GM12865 (cell line): Measurements from ENCODE around the gene FAM184A.

Experiments used
- DNase-seq: peaks from one replicate; pipeline ENCODE4 v3.0.0; 2010; ENCODE audit warnings: low read depth
- H3K4me3 ChIP-seq: 2 replicates; pipeline ENCODE4 v1.5.1; 2011; ENCODE audit warnings: mild to moderate bottlenecking, low read depth, low read length, control low read depth
- TF ChIP-seq, protein P1 (sequence below): IDR thresholded peaks from 2 replicates; pipeline ENCODE4 v1.5.1; 2011; ENCODE audit warnings: low read length, control low read depth, low read depth, inconsistent platforms; ENCODE audit not compliant: insufficient read depth; ENCODE audit errors: missing control alignments

FAM184A gene

GRCh38 chr6:118984342-118984741 is 94.1 kb downstream of the FAM184A start:
- TF ChIP-seq, protein P1, sequence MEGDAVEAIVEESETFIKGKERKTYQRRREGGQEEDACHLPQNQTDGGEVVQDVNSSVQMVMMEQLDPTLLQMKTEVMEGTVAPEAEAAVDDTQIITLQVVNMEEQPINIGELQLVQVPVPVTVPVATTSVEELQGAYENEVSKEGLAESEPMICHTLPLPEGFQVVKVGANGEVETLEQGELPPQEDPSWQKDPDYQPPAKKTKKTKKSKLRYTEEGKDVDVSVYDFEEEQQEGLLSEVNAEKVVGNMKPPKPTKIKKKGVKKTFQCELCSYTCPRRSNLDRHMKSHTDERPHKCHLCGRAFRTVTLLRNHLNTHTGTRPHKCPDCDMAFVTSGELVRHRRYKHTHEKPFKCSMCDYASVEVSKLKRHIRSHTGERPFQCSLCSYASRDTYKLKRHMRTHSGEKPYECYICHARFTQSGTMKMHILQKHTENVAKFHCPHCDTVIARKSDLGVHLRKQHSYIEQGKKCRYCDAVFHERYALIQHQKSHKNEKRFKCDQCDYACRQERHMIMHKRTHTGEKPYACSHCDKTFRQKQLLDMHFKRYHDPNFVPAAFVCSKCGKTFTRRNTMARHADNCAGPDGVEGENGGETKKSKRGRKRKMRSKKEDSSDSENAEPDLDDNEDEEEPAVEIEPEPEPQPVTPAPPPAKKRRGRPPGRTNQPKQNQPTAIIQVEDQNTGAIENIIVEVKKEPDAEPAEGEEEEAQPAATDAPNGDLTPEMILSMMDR, result no peak
- DNase-seq, result peak; percentile 5
- H3K4me3 ChIP-seq, result no peak overlapping the region

DNA sequence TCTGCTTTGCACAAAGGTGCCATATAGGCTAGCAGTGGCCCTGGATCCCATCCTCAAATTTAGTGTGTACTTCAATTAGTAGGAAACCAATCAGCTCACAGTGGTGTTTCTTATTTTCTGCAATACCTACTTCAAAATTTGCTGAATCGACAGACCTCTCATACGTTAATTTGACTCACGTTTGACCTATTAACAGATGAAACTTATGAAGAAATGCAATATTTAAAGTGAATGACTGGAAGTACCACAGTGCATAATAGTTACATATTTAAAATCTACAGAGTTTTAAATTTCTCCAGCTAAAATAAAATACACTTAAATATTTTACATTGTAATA is 95.9 kb downstream of the FAM184A start:
- no peak for DNase-seq
- TF ChIP-seq, protein P1, result no peak
- no peak overlapping the region for H3K4me3 ChIP-seq

- H3K4me3 ChIP-seq, result no peak overlapping the region
- no peak for DNase-seq
- TF ChIP-seq, protein P1, result no peak
Measured at GRCh38 chr6:118981884-118982574, 96.4 kb downstream of the FAM184A start.

DNA sequence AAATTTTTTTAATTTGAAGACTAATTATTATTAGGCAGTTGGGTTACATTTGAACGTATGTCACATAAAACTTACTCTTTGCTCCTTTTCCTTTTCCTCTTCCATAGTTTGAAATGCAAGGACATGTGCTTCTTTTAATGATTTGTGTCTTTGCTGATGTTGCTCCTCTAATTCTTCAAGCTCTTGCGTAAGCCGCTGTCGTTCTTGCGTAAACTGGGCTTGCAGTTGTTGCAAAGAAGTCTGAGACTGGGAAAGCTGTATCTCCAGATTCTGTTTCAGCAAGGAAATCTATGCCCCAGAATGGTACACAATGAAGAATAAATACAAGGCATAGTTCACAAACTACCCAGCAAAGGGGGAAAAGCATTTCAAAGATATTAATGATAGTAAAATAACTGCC is 98.4 kb downstream of the FAM184A start:
- H3K4me3 ChIP-seq, result no peak overlapping the region
- TF ChIP-seq, protein P1, result no peak
- DNase-seq, result no peak

- H3K4me3 ChIP-seq, result no peak overlapping the region
- TF ChIP-seq, protein P1, result no peak
- no peak for DNase-seq
Measured at GRCh38 chr6:118974790-118975189, 103.7 kb downstream of the FAM184A start.

DNA sequence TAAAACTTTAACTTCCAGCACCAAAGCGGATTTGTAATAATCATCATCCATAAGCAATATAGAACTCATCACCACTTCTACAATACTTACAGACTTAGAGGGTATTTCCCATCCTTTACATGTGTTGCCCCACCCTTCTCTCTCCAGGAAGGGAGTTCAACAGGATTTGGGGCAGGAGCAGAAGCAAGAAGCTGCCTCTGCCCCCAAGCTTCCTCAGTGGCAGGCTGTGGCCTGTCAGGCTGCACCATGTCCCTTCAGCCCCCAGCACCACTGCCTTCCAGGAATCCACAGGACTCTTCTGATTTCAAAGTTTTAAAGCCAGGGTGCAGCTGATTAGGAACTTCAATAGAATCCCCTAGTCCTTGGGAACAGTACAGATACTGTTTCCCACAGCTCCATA is 106.8 kb downstream of the FAM184A start:
- DNase-seq, result no peak
- TF ChIP-seq, protein P1, result no peak
- no peak overlapping the region for H3K4me3 ChIP-seq

GRCh38 chr6:118970866-118971265 is 107.6 kb downstream of the FAM184A start:
- TF ChIP-seq, protein P1, result no peak
- H3K4me3 ChIP-seq, result no peak overlapping the region
- no peak for DNase-seq
